Measurements from ENCODE around the gene PMEL.
"Not testable (repeated sequence)": the region's sequence is repeated elsewhere in the genome, so short reads cannot be mapped to it uniquely, and the experiment has no call there.

PMEL gene

DNA sequence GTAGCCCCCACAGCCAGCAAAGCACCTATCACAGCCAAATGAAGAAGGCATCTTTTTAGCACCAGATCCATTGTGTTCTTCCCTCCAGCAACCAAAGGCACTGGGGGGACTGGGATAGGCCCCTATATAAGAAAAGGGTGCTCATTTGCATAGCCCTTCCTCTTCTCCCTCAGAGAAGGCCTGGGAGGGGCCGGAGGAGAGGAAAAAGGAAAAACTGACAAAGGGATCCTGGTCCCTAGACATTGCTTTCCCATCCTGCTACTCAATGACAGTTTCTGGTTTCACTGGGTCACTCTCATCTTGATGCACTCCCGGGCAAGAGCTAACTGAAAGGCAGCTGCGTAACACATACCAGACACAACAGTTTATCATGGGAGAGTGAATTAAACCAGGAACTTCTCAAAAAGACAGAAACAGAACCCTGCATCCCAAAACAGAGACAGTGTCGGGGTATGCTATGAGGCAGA lies at the start of gene PMEL:
Gene PMEL (minus strand): TSS at position 102 of the 467 bp plus-strand sequence. CDS start 31 bp downstream, at position 71.
- no peak for DNase-seq

DNA sequence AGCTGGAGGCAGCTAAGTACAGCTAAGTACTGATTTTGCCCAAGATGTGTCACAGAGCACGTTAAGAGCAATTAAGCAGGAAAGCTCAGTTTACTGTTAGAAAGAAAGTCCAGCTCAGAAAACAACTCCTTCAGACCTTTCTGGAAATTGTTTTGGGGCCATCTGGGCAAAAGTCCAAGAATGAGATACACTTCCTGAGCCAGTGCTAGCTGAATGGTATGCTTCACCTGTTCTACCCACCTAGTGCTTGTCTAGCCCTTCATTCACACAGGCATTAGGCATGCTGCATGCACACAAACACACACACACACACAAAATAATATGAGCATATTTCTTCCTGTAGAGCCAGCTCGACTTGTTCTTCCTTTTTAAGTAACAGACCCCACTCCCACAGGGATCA lies 48.4 kb upstream of the PMEL start:
- DNase-seq: peak; percentile 70

DNA sequence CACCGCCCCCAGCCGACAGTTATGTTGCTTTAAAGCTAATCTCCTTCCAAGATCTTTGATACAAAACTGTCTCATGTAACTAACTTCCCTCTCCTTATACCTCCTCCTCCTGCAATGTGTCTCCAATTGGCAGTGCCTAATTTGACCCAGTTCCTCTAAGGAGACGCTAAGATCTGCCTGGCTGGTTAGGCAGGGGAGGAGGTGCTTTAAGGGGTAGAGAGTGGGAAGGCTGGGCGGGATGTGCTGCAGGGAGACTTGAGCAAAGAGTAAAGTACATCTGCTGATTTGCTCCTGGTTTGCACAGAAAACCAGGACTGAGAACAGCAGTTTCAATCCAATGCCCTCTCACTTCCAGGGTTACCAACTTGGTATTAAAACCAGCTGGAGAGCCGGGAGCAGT lies 47.6 kb upstream of the PMEL start:
- DNase-seq: no peak

DNA sequence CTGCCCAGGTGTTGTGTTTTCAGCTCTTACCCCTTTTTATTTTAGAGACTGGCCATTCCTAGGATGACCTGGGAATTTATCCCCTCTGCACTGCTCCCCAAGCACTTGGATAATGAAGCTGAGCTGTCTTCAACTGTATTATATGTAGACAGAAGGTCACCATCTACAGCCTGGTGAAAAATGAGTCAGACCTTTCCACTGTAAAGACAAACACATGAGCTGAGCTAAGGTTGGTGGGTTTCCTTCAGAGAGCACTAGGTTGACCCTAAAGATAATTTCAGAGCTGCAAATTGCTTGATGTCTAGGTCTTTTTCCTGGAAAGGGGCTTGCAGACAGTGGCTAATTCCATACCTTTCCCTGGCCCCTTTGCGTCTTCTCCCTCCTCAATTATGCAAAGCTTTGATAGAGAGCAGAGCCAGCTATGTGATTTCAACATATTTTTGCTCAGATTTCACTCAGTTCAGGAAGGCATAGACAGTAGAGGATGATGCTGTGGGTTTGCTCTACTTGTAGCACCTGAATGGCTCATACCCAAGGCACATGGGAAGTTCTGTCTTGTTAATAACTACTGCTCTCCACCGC lies 45.8 kb upstream of the PMEL start:
- no peak for DNase-seq

DNA sequence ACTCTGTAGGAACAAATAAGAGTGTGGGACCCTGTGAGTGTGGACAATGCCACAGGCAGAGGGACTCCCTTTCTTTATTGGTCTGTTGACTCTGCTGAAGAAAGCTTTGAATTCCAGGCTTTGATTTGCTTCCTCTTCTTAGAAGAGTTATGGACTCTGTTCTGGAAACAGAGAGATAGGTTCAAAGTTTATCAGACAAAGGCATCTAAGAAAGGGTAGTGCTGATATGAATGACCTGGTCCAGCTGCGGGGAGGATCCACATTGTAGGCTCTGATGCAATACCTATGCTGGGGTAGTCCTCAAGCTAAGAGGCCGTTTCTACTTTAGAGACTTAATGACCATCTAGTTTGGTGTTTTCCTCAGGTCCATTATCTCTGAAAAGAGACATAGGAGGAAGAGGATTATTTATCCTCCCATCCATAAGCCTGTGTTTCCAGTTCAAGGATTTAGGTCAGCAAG lies 44.3 kb upstream of the PMEL start:
- DNase-seq: no peak

GRCh38 chr12:56007564-56008559 lies 42.0 kb upstream of the PMEL start:
- peak; percentile 44 for DNase-seq

DNA sequence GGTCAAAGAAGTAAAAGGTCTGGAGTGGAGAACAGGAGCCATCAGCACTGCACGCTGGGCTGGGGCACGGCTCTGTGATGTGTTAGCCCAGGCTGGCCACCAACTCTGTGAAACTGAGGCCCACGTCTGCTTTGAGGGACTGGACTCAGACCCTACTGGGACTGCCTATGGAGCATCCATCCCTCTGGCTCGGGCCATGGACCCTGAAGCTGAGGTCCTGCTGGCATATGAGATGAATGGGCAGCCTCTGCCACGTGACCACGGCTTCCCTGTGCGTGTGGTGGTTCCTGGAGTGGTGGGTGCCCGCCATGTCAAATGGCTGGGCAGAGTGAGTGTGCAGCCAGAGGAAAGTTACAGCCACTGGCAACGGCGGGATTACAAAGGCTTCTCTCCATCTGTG lies 38.4 kb upstream of the PMEL start:
- no peak for DNase-seq

GRCh38 chr12:56003376-56003775 lies 37.5 kb upstream of the PMEL start:
- not testable (repeated sequence) for DNase-seq

- DNase-seq: no peak
Observed at GRCh38 chr12:56001487-56002100, 35.8 kb upstream of the PMEL start.

- not testable (repeated sequence) for DNase-seq
Observed at GRCh38 chr12:55999999-56000540, 34.2 kb upstream of the PMEL start.

- not testable (repeated sequence) for DNase-seq
Observed at GRCh38 chr12:55999522-55999921, 33.7 kb upstream of the PMEL start.

DNA sequence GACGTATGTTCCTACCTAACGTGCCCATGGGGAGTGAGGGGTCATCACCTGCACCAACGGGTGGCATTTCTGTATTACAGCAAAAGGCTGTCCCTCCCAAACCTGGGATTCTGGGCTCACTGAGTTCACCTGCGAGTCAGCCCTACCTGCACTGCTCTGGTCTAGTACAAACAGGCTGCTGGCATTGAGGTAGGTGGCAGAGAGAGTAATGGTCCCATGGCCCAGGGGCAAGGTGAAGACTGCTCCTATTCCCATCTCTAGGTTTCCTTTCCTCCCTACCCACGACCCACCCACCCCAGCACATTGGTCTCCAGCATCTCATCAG lies 31.7 kb upstream of the PMEL start:
- no peak for DNase-seq

- peak; percentile 76 for DNase-seq
Observed at GRCh38 chr12:55996715-55997534, 31.1 kb upstream of the PMEL start, which contains the start of gene SUOX. Gene SUOX (plus strand): TSS chr12:55997276. CDS start chr12:56002222, 4,946 bp downstream.

- DNase-seq: peak; percentile 45
Observed at GRCh38 chr12:55996201-55996714, 30.4 kb upstream of the PMEL start.

GRCh38 chr12:55995366-55995765 lies 29.5 kb upstream of the PMEL start:
- no peak for DNase-seq

DNA sequence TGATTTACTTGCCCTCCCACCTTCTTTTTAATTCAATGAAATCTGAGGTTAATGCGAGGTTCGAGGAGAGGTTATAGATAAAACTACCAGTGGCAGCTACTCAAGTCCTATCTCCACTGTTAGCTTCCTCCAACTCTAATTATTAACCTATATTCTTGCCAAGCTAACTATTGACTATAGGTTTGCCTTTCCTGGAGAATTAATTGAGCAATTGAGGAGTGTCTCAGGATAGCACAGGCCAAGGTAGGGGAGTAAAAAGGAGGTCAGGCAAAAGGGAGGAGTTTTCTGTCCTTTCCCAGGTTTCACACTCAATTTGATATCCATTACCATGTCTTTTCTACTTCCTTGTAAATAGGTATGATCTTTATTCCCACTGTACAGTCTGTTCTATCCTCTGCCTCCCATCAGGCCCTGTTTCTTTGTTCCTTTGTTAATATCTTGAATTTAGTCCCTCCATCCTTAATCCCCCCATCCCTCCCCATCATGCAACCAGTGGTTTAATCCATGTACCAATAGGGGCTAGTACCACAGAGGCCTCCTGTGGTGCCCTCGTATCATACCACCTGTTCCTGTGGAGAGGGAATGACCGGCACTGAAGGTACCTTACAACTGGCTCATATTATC lies 27.5 kb upstream of the PMEL start:
- DNase-seq: no peak

DNA sequence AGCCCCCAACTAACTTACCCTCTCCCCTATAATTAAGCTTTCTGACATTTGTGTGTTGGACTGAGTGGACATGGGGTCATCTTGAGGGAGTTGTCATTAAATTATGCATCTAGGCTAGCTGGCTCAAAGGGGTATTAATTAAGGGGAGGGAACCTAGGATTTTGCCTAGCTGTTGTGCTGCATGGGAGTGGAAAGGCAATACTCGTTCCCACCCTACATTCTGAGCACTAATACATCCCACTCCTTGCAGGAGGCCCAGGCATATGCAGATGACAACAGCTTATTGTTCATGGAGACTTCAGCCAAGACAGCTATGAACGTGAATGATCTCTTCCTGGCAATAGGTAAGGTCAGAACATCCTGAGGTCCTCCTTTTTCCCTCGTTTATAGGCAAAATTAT lies 25.3 kb upstream of the PMEL start:
- no peak for DNase-seq

GRCh38 chr12:55985976-55986375 lies 20.1 kb upstream of the PMEL start:
- not testable (repeated sequence) for DNase-seq

GRCh38 chr12:55985341-55985740 lies 19.5 kb upstream of the PMEL start:
- no peak for DNase-seq

GRCh38 chr12:55984861-55985260 lies 19.0 kb upstream of the PMEL start:
- DNase-seq: no peak

GRCh38 chr12:55983232-55983842 lies 17.5 kb upstream of the PMEL start:
- no peak for DNase-seq
